HCT116 (cell line): ENCODE measurements around the gene PRSS57. TPM values are rescaled to one million over a fixed set of nuclear protein-coding genes. Genes with fewer than 3 reads are reported as not detected.

Experiments
- ATAC-seq: fragments of 200-7000 bp; cut with Tn5 transposase; 2 replicates; pipeline ENCODE4 v1.9.1; 2020; ENCODE audit warnings: mild to moderate bottlenecking, moderate library complexity
- BruUV-seq: library from RNA; stranded (reverse); fragments of 400-500 nt; replicated peaks from 2 replicates; lab custom pipeline; 2021; lab: Mats Ljungman, UMichigan
- CTCF ChIA-PET: fragments of 300-600 bp; sonication (Branson Sonifier 250); formaldehyde crosslinking; loops from one replicate; lab custom pipeline; 2021; ENCODE audit warnings: antibody characterized with exemption; lab: Charles Lee
- POLR2A ChIA-PET: fragments of 300-600, 350-600 bp; sonication (Branson Sonifier 250); formaldehyde crosslinking; loops from one replicate; lab custom pipeline; 2021; ENCODE audit warnings: antibody characterized with exemption; lab: Charles Lee
- RAD21 ChIA-PET, 2 experiments: fragments of 300-600 bp; sonication (Branson Sonifier 250); formaldehyde crosslinking; loops; one replicate each; lab custom pipeline; 2023; ENCODE audit warnings: low total read pairs in 2 of 2; ENCODE audit not compliant: uncharacterized antibody in 2 of 2, unreplicated experiment in 2 of 2, low non-redundant PET in 1 of 2; lab: Charles Lee
- DNase-seq: peaks from one replicate; pipeline ENCODE4 v3.0.0-alpha.2; 2010; ENCODE audit warnings: low read depth, low spot score
- H2AFZ ChIP-seq: fragments of 200-600 bp; shearing (Covaris generic), sonication (generic); 2 replicates; pipeline ENCODE4 v1.6.1; 2017; ENCODE audit warnings: low read depth, mixed run types, mixed read lengths, antibody characterized with exemption, low read length; ENCODE audit not compliant: poor library complexity, severe bottlenecking
- H3K27ac ChIP-seq: 2 replicates; pipeline ENCODE4 v1.5.1; 2012; ENCODE audit warnings: low read depth, low read length
- H3K27me3 ChIP-seq: fragments of 200-600 bp; sonication (generic); 2 replicates; pipeline ENCODE4 v1.6.1; 2016; ENCODE audit warnings: mixed run types, low read length, mixed read lengths; ENCODE audit not compliant: insufficient read depth
- H3K36me3 ChIP-seq, 2 experiments: fragments of 200-500 bp in 1 of 2; fragments of 200-600 bp in 1 of 2; sonication (Bioruptor generic) in 1 of 2; sonication (generic) in 1 of 2; 2 replicates each; pipeline versions ENCODE4 v1.5.1 to v1.6.1; 2014 to 2016; ENCODE audit warnings: low read length in 2 of 2, inconsistent platforms in 1 of 2, mixed read lengths in 1 of 2, mixed run types in 1 of 2; ENCODE audit not compliant: insufficient read depth in 2 of 2, control insufficient read depth in 1 of 2
- H3K4me1 ChIP-seq, 2 experiments: fragments of 200-600 bp in 1 of 2; sonication (generic) in 1 of 2; 2 replicates each; pipeline versions ENCODE4 v1.5.1 to v1.6.1; 2012 to 2017; ENCODE audit warnings: low read length in 2 of 2, inconsistent platforms in 1 of 2, mild to moderate bottlenecking in 1 of 2, mixed read lengths in 1 of 2, mixed run types in 1 of 2, moderate library complexity in 1 of 2; ENCODE audit not compliant: insufficient read depth in 2 of 2, control insufficient read depth in 1 of 2
- H3K4me2 ChIP-seq: fragments of 200-600 bp; sonication (generic); 2 replicates; pipeline ENCODE4 v1.6.1; 2017; ENCODE audit warnings: mixed run types, low read length, mixed read lengths
- H3K4me3 ChIP-seq, 2 experiments: fragments of 200-600 bp in 1 of 2; sonication (generic) in 1 of 2; replicated peaks in 1 of 2; 2 replicates each; pipeline ENCODE4 v1.5.1; 2011 to 2016; ENCODE audit warnings: low read length in 2 of 2, control low read depth in 1 of 2, low read depth in 1 of 2, mild to moderate bottlenecking in 1 of 2, mixed read lengths in 1 of 2, mixed run types in 1 of 2
- H3K79me2 ChIP-seq: fragments of 200-600 bp; sonication (generic); 2 replicates; pipeline ENCODE4 v1.6.1; 2017; ENCODE audit warnings: mild to moderate bottlenecking, mixed run types, low read length, moderate library complexity, mixed read lengths; ENCODE audit not compliant: insufficient read depth
- H3K9ac ChIP-seq: fragments of 200-600 bp; sonication (generic); 2 replicates; pipeline ENCODE4 v1.6.1; 2016; ENCODE audit warnings: low read length, mixed read lengths
- H3K9me2 ChIP-seq: fragments of 200-600 bp; sonication (generic), shearing (Covaris generic); 2 replicates; pipeline ENCODE4 v1.6.1; 2017; ENCODE audit warnings: mixed run types, mild to moderate bottlenecking, moderate library complexity; ENCODE audit not compliant: insufficient read depth
- H3K9me3 ChIP-seq, 2 experiments: fragments of 200-500 bp in 1 of 2; fragments of 200-600 bp in 1 of 2; sonication (Bioruptor generic) in 1 of 2; sonication (generic) in 1 of 2; 2 replicates each; pipeline ENCODE4 v1.6.1; 2014 to 2017; ENCODE audit warnings: low read length in 2 of 2, mixed read lengths in 2 of 2, inconsistent platforms in 1 of 2, low read depth in 1 of 2, mild to moderate bottlenecking in 1 of 2, mixed run types in 1 of 2, moderate library complexity in 1 of 2; ENCODE audit not compliant: control insufficient read depth in 1 of 2, insufficient read depth in 1 of 2
- H4K20me1 ChIP-seq: fragments of 200-600 bp; sonication (generic), shearing (Covaris generic); 2 replicates; pipeline ENCODE4 v1.6.1; 2017; ENCODE audit warnings: mixed run types, mild to moderate bottlenecking, moderate library complexity; ENCODE audit not compliant: insufficient read depth
- CBX3 ChIP-seq: IDR thresholded peaks from 2 replicates; pipeline ENCODE4 v1.6.1; 2012; ENCODE audit warnings: low read depth
- POLR2AphosphoS5 ChIP-seq: IDR thresholded peaks from 2 replicates; pipeline ENCODE4 v1.6.1; 2011; ENCODE audit warnings: mild to moderate bottlenecking, low read depth, low read length, moderate library complexity
- RAD21 ChIP-seq: IDR thresholded peaks from 2 replicates; pipeline ENCODE4 v1.6.1; 2012; ENCODE audit warnings: low read depth, mild to moderate bottlenecking
- SRF ChIP-seq: IDR thresholded peaks from 2 replicates; pipeline ENCODE4 v1.6.1; 2012; ENCODE audit warnings: low read depth
- YY1 ChIP-seq: IDR thresholded peaks from 2 replicates; pipeline ENCODE4 v1.6.1; 2011; ENCODE audit warnings: low read length, low read depth, moderate library complexity, mild to moderate bottlenecking; ENCODE audit not compliant: insufficient replicate concordance; ENCODE audit errors: extremely low read depth
- ZFX ChIP-seq: fragments of 450-650 bp; IDR thresholded peaks from 2 replicates; pipeline ENCODE4 v1.6.1; 2017
- ZNF274 ChIP-seq: fragments of 200-500 bp; sonication (Bioruptor generic); IDR thresholded peaks from 2 replicates; pipeline ENCODE4 v1.6.1; 2014; ENCODE audit warnings: mild to moderate bottlenecking, low read depth, low read length, inconsistent platforms
- intact Hi-C: fragments of 100-400 bp; cut with micrococcal nuclease; formaldehyde crosslinking; loops from 2 replicates; pipeline ENCODE4 v1.10.0; 2022
- total RNA-seq: library from RNA; stranded (reverse); gene quantifications from one replicate; pipeline ENCODE4 v1.2.1, GENCODE V29; 2021; ENCODE audit not compliant: unreplicated experiment
- TF ChIP-seq, protein P1 (sequence below), 3 experiments: fragments of 200-600 bp in 1 of 3; sonication (generic) in 1 of 3; IDR thresholded peaks in 2 of 3; conservative IDR thresholded peaks in 1 of 3; 2 replicates each; pipeline ENCODE4 v1.5.1; 2012 to 2017; ENCODE audit warnings: low read depth in 2 of 3, low read length in 2 of 3, antibody characterized with exemption in 1 of 3, borderline replicate concordance in 1 of 3, control low read depth in 1 of 3, mild to moderate bottlenecking in 1 of 3, mixed read lengths in 1 of 3, mixed run types in 1 of 3, moderate library complexity in 1 of 3; ENCODE audit not compliant: insufficient read depth in 1 of 3
- TF ChIP-seq, protein P2 (sequence below): IDR thresholded peaks from 2 replicates; pipeline ENCODE4 v1.6.1; 2011; ENCODE audit warnings: mild to moderate bottlenecking, low read length, moderate library complexity; ENCODE audit not compliant: insufficient replicate concordance; ENCODE audit errors: extremely low read depth
- TF ChIP-seq, protein P3 (sequence below): IDR thresholded peaks from 2 replicates; pipeline ENCODE4 v1.6.1; 2012

PRSS57 gene
- total RNA-seq, 1 experiment from 2014 or later: not detected

- Histone ChIP-seq H3K9me2 (no peaks in the 10 kb centered on the region), H4K20me1 (no peaks in the 10 kb centered on the region), H3K36me3 (no peaks in the 10 kb centered on the region; a peak in 1 of 4 replicates), H3K9me3 (no peaks in the 10 kb centered on the region), H3K4me3 (no peak overlapping the region), H2AFZ (no peak overlapping the region), H3K27me3 (no peaks in the 10 kb centered on the region), H3K4me2 (no peak overlapping the region), H3K9ac (no peak overlapping the region), H3K79me2 (no peaks in the 10 kb centered on the region), H3K4me1 (no peaks in the 10 kb centered on the region), H3K27ac (no peak overlapping the region)
- no peak for TF ChIP-seq ZFX
- TF ChIP-seq RAD21: no peak
- no peak for TF ChIP-seq YY1
- TF ChIP-seq SRF: no peak
- TF ChIP-seq CBX3: no peak
- TF ChIP-seq, protein P1, sequence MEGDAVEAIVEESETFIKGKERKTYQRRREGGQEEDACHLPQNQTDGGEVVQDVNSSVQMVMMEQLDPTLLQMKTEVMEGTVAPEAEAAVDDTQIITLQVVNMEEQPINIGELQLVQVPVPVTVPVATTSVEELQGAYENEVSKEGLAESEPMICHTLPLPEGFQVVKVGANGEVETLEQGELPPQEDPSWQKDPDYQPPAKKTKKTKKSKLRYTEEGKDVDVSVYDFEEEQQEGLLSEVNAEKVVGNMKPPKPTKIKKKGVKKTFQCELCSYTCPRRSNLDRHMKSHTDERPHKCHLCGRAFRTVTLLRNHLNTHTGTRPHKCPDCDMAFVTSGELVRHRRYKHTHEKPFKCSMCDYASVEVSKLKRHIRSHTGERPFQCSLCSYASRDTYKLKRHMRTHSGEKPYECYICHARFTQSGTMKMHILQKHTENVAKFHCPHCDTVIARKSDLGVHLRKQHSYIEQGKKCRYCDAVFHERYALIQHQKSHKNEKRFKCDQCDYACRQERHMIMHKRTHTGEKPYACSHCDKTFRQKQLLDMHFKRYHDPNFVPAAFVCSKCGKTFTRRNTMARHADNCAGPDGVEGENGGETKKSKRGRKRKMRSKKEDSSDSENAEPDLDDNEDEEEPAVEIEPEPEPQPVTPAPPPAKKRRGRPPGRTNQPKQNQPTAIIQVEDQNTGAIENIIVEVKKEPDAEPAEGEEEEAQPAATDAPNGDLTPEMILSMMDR (IDR thresholded peaks at IDR 0.05 in 2 of 3, conservative IDR thresholded peaks at IDR 0.05 in 1 of 3; ENCODE audit: borderline replicate concordance in 1 of 3, insufficient read depth in 1 of 3, low read depth in 2 of 3, low read length in 2 of 3): no peak
- TF ChIP-seq, protein P2, sequence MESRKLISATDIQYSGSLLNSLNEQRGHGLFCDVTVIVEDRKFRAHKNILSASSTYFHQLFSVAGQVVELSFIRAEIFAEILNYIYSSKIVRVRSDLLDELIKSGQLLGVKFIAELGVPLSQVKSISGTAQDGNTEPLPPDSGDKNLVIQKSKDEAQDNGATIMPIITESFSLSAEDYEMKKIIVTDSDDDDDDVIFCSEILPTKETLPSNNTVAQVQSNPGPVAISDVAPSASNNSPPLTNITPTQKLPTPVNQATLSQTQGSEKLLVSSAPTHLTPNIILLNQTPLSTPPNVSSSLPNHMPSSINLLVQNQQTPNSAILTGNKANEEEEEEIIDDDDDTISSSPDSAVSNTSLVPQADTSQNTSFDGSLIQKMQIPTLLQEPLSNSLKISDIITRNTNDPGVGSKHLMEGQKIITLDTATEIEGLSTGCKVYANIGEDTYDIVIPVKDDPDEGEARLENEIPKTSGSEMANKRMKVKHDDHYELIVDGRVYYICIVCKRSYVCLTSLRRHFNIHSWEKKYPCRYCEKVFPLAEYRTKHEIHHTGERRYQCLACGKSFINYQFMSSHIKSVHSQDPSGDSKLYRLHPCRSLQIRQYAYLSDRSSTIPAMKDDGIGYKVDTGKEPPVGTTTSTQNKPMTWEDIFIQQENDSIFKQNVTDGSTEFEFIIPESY: no peak
- no peak for TF ChIP-seq POLR2AphosphoS5
- TF ChIP-seq, protein P3, sequence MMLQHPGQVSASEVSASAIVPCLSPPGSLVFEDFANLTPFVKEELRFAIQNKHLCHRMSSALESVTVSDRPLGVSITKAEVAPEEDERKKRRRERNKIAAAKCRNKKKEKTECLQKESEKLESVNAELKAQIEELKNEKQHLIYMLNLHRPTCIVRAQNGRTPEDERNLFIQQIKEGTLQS: no peak
- no peak for TF ChIP-seq ZNF274
- DNase-seq (no peak), ATAC-seq (no peak)
- ChIA-PET CTCF (interaction anchor here (1.0 kb wide), 1 partner anchor 148 kb away, joined by 4 read pairs; no protein-coding TSS in a partner anchor), POLR2A (interaction anchor here (1.7 kb wide), 1 partner anchor 21 kb away, joined by 3 read pairs; no protein-coding TSS in a partner anchor), RAD21 (interaction anchor here in 1 of 2 experiments (0.6 kb wide), 1 partner anchor 106 kb away, joined by 3 read pairs; no protein-coding TSS in a partner anchor)
- no TSS peak for BruUV-seq
- intact Hi-C loops: no loop called here
These were observed 37.2 kb upstream of the PRSS57 start for GRCh38 chr19:732148-733069.
